Activated naive CD8-positive, alpha-beta T cell treated with anti-CD3 and anti-CD28 coated beads, Interleukin-2, amount 50 U/mL, for 24 hours (primary cell): ENCODE measurements around the gene DMGDH.

Experiments used
- ATAC-seq: fragments of 150-1000 bp; cut with Tn5 transposase; one replicate; pipeline ENCODE4 v1.10.0; 2021
- DNase-seq: peaks from one replicate; pipeline ENCODE4 v3.0.0; 2021
- H3K27ac Mint-ChIP-seq: one replicate; pipeline ENCODE4 v1.8.0; 2021; ENCODE audit warnings: mild to moderate bottlenecking, mixed read lengths
- H3K27me3 Mint-ChIP-seq: one replicate; pipeline ENCODE4 v1.8.0; 2021; ENCODE audit warnings: mixed read lengths
- H3K36me3 Mint-ChIP-seq: one replicate; pipeline ENCODE4 v1.8.0; 2021; ENCODE audit warnings: low read depth, mixed read lengths
- H3K4me1 Mint-ChIP-seq: one replicate; pipeline ENCODE4 v1.8.0; 2021; ENCODE audit warnings: mixed read lengths
- H3K4me3 Mint-ChIP-seq: one replicate; pipeline ENCODE4 v1.8.0; 2021; ENCODE audit warnings: mild to moderate bottlenecking, moderate library complexity, mixed read lengths
- H3K9me3 Mint-ChIP-seq: one replicate; pipeline ENCODE4 v1.8.0; 2021; ENCODE audit warnings: mixed read lengths

Gene DMGDH

GRCh38 chr5:79011219-79011836 is 58.1 kb downstream of the DMGDH start:
- no peak for DNase-seq
- Mint-ChIP-seq H3K4me3 (no peak overlapping the region), H3K9me3 (peaks cover 8% of the 10 kb centered on the region), H3K27ac (no peak overlapping the region), H3K4me1 (no peaks in the 10 kb centered on the region), H3K27me3 (peaks cover 16% of the 10 kb centered on the region), H3K36me3 (peaks cover 1% of the 10 kb centered on the region)
- ATAC-seq: no peak

GRCh38 chr5:79008362-79008761 is 61.1 kb downstream of the DMGDH start:
- H3K27ac Mint-ChIP-seq: no peak overlapping the region
- no peak for ATAC-seq
- H3K4me1 Mint-ChIP-seq: no peaks in the 10 kb centered on the region
- H3K36me3 Mint-ChIP-seq: peaks cover 1% of the 10 kb centered on the region
- no peak for DNase-seq
- no peak overlapping the region for H3K4me3 Mint-ChIP-seq
- H3K27me3 Mint-ChIP-seq: peaks cover 18% of the 10 kb centered on the region
- H3K9me3 Mint-ChIP-seq: peaks cover 6% of the 10 kb centered on the region

GRCh38 chr5:79007872-79008271 is 61.6 kb downstream of the DMGDH start:
- H3K27me3 Mint-ChIP-seq: peaks cover 23% of the 10 kb centered on the region
- no peaks in the 10 kb centered on the region for H3K4me1 Mint-ChIP-seq
- ATAC-seq: no peak
- H3K9me3 Mint-ChIP-seq: peaks cover 1% of the 10 kb centered on the region
- no peak overlapping the region for H3K4me3 Mint-ChIP-seq
- no peak for DNase-seq
- no peaks in the 10 kb centered on the region for H3K36me3 Mint-ChIP-seq
- H3K27ac Mint-ChIP-seq: no peak overlapping the region

GRCh38 chr5:79005936-79006631 is 63.4 kb downstream of the DMGDH start:
- Mint-ChIP-seq H3K9me3 (no peaks in the 10 kb centered on the region), H3K4me1 (no peaks in the 10 kb centered on the region), H3K36me3 (no peaks in the 10 kb centered on the region), H3K27ac (no peak overlapping the region), H3K27me3 (peaks cover 23% of the 10 kb centered on the region), H3K4me3 (no peak overlapping the region)
- DNase-seq (no peak), ATAC-seq (no peak)

- DNase-seq (no peak), ATAC-seq (no peak)
- Mint-ChIP-seq H3K27ac (no peak overlapping the region), H3K9me3 (no peaks in the 10 kb centered on the region), H3K4me1 (no peaks in the 10 kb centered on the region), H3K27me3 (peaks cover 18% of the 10 kb centered on the region), H3K4me3 (no peak overlapping the region), H3K36me3 (no peaks in the 10 kb centered on the region)
These were observed 64.3 kb downstream of the DMGDH start for GRCh38 chr5:79005151-79005550.

GRCh38 chr5:79002374-79002773 is 67.1 kb downstream of the DMGDH start:
- no peak for DNase-seq
- Mint-ChIP-seq H3K27ac (no peak overlapping the region), H3K4me1 (no peaks in the 10 kb centered on the region), H3K27me3 (peaks cover 19% of the 10 kb centered on the region), H3K9me3 (no peaks in the 10 kb centered on the region), H3K4me3 (no peak overlapping the region), H3K36me3 (no peaks in the 10 kb centered on the region)
- no peak for ATAC-seq

GRCh38 chr5:79001471-79001870 is 68.0 kb downstream of the DMGDH start:
- H3K27me3 Mint-ChIP-seq: peaks cover 19% of the 10 kb centered on the region
- no peaks in the 10 kb centered on the region for H3K9me3 Mint-ChIP-seq
- no peak overlapping the region for H3K27ac Mint-ChIP-seq
- H3K36me3 Mint-ChIP-seq: no peaks in the 10 kb centered on the region
- H3K4me1 Mint-ChIP-seq: no peaks in the 10 kb centered on the region
- H3K4me3 Mint-ChIP-seq: no peak overlapping the region
- DNase-seq (no peak), ATAC-seq (no peak)

- H3K27me3 Mint-ChIP-seq: peaks cover 2% of the 10 kb centered on the region
- H3K27ac Mint-ChIP-seq: no peak overlapping the region
- ATAC-seq: no peak
- no peak overlapping the region for H3K4me3 Mint-ChIP-seq
- H3K4me1 Mint-ChIP-seq: peaks cover 20% of the 10 kb centered on the region
- DNase-seq: no peak
- H3K36me3 Mint-ChIP-seq: no peaks in the 10 kb centered on the region
- H3K9me3 Mint-ChIP-seq: peaks cover 7% of the 10 kb centered on the region
These were observed 72.4 kb downstream of the DMGDH start for GRCh38 chr5:78997090-78997489.

GRCh38 chr5:78995521-78996007 is 73.9 kb downstream of the DMGDH start:
- Mint-ChIP-seq H3K27me3 (peaks cover 2% of the 10 kb centered on the region), H3K9me3 (peaks cover 7% of the 10 kb centered on the region)

GRCh38 chr5:78993165-78993564 is 76.3 kb downstream of the DMGDH start:
- no peak overlapping the region for H3K4me3 Mint-ChIP-seq
- DNase-seq: no peak

More at GRCh38 chr5:78995521-78996007, 73.9 kb downstream of the DMGDH start:
- ATAC-seq (no peak), DNase-seq (no peak)
- no peak overlapping the region for H3K4me3 Mint-ChIP-seq
- no peaks in the 10 kb centered on the region for H3K36me3 Mint-ChIP-seq
- H3K27ac Mint-ChIP-seq: no peak overlapping the region
- H3K4me1 Mint-ChIP-seq: peaks cover 22% of the 10 kb centered on the region

GRCh38 chr5:78992146-78992545 is 77.3 kb downstream of the DMGDH start:
- DNase-seq (no peak), ATAC-seq (no peak)
- peaks cover 33% of the 10 kb centered on the region for H3K4me1 Mint-ChIP-seq
- H3K4me3 Mint-ChIP-seq: no peak overlapping the region
- H3K27ac Mint-ChIP-seq: no peak overlapping the region
- H3K9me3 Mint-ChIP-seq: peaks cover 7% of the 10 kb centered on the region
- no peaks in the 10 kb centered on the region for H3K36me3 Mint-ChIP-seq
- H3K27me3 Mint-ChIP-seq: no peaks in the 10 kb centered on the region

More at GRCh38 chr5:78993165-78993564, 76.3 kb downstream of the DMGDH start:
- H3K36me3 Mint-ChIP-seq: no peaks in the 10 kb centered on the region
- peaks cover 7% of the 10 kb centered on the region for H3K9me3 Mint-ChIP-seq
- H3K4me1 Mint-ChIP-seq: peaks cover 27% of the 10 kb centered on the region
- no peak overlapping the region for H3K27ac Mint-ChIP-seq
- peak; percentile 96 for ATAC-seq
- no peaks in the 10 kb centered on the region for H3K27me3 Mint-ChIP-seq

GRCh38 chr5:78989080-78989479 is 80.4 kb downstream of the DMGDH start:
- H3K4me3 Mint-ChIP-seq: no peak overlapping the region

GRCh38 chr5:78985725-78986223 is 83.7 kb downstream of the DMGDH start:
- ATAC-seq: peak; percentile 88
- peak; percentile 65 for DNase-seq
- no peaks in the 10 kb centered on the region for H3K9me3 Mint-ChIP-seq
- H3K4me3 Mint-ChIP-seq: peak overlapping the region; percentile 84
- no peaks in the 10 kb centered on the region for H3K27me3 Mint-ChIP-seq
- peak overlapping the region; percentile 94 for H3K27ac Mint-ChIP-seq
- peaks cover 51% of the 10 kb centered on the region for H3K4me1 Mint-ChIP-seq
- no peaks in the 10 kb centered on the region for H3K36me3 Mint-ChIP-seq

More at GRCh38 chr5:78989080-78989479, 80.4 kb downstream of the DMGDH start:
- no peaks in the 10 kb centered on the region for H3K9me3 Mint-ChIP-seq
- H3K4me1 Mint-ChIP-seq: peaks cover 44% of the 10 kb centered on the region
- no peak for ATAC-seq
- DNase-seq: no peak
- no peaks in the 10 kb centered on the region for H3K27me3 Mint-ChIP-seq
- no peak overlapping the region for H3K27ac Mint-ChIP-seq
- H3K36me3 Mint-ChIP-seq: no peaks in the 10 kb centered on the region

- Mint-ChIP-seq H3K36me3 (no peaks in the 10 kb centered on the region), H3K9me3 (no peaks in the 10 kb centered on the region), H3K4me1 (peaks cover 53% of the 10 kb centered on the region), H3K4me3 (peak within 1 kb of the TSS; percentile 84), H3K27me3 (no peaks in the 10 kb centered on the region), H3K27ac (peak within 1 kb of the TSS; percentile 94)
- DNase-seq: peak; percentile 70
- peak; percentile 39 for ATAC-seq
These were observed 84.3 kb downstream of the DMGDH start, which contains the start of gene ARSB for GRCh38 chr5:78985116-78985724. Gene ARSB, minus strand, starts transcription at chr5:78985310. Its CDS starts 62 bp downstream, at chr5:78985248.
